HepG2 (cell line): ENCODE results near the gene SYCE1L. TPM values are rescaled to one million over a fixed set of nuclear protein-coding genes. Genes with fewer than 3 reads are reported as not detected.

Experiments used
- ARID3A ChIP-seq: IDR thresholded peaks from 2 replicates; pipeline ENCODE4 v1.6.1; 2012; ENCODE audit warnings: low read depth, low read length, improper control_type of control experiment
- CTCF ChIP-seq: sonication (generic); formaldehyde crosslinking; IDR thresholded peaks from 2 replicates; pipeline ENCODE4 v1.5.0; 2020; ENCODE audit warnings: mild to moderate bottlenecking, missing genetic modification reagents, moderate library complexity
- FOXA3 ChIP-seq: IDR thresholded peaks from 2 replicates; pipeline ENCODE4 v1.6.1; 2016; ENCODE audit warnings: missing genetic modification reagents, missing compliant biosample characterization
- KDM5A ChIP-seq: fragments of 200-600 bp; sonication (generic); IDR thresholded peaks from 2 replicates; pipeline ENCODE4 v1.7.0; 2018; ENCODE audit warnings: antibody characterized with exemption, mild to moderate bottlenecking, low read length, borderline replicate concordance
- KLF16 ChIP-seq, 2 experiments: sonication (generic) in 1 of 2; formaldehyde crosslinking in 1 of 2; IDR thresholded peaks; 2 replicates each; pipeline versions ENCODE4 v1.6.1 to v1.8.0; 2016 to 2023; ENCODE audit warnings: missing genetic modification reagents in 2 of 2, missing compliant biosample characterization in 1 of 2
- MTA1 ChIP-seq: sonication (generic); formaldehyde crosslinking; IDR thresholded peaks from 2 replicates; pipeline ENCODE4 v1.4.0; 2020; ENCODE audit warnings: missing genetic modification reagents, mild to moderate bottlenecking, borderline replicate concordance
- NFYC ChIP-seq: IDR thresholded peaks from 2 replicates; pipeline ENCODE4 v1.6.1; 2016; ENCODE audit warnings: missing genetic modification reagents, missing compliant biosample characterization
- SALL1 ChIP-seq: sonication (generic); formaldehyde crosslinking; IDR thresholded peaks from 2 replicates; pipeline ENCODE4 v1.8.0; 2022; ENCODE audit warnings: mild to moderate bottlenecking, missing genetic modification reagents
- SMAD3 ChIP-seq: sonication (generic); formaldehyde crosslinking; IDR thresholded peaks from 2 replicates; pipeline ENCODE4 v1.4.0; 2020; ENCODE audit warnings: missing genetic modification reagents
- SNAPC5 ChIP-seq: sonication (generic); formaldehyde crosslinking; IDR thresholded peaks from 2 replicates; pipeline ENCODE4 v1.8.1; 2023; ENCODE audit warnings: mild to moderate bottlenecking, missing genetic modification reagents, borderline replicate concordance
- TAF1 ChIP-seq: sonication (generic); formaldehyde crosslinking; IDR thresholded peaks from 2 replicates; pipeline ENCODE4 v1.4.0; 2020; ENCODE audit warnings: missing genetic modification reagents
- THAP7 ChIP-seq: sonication (generic); formaldehyde crosslinking; IDR thresholded peaks from 2 replicates; pipeline ENCODE4 v1.8.1; 2023; ENCODE audit warnings: mild to moderate bottlenecking, missing genetic modification reagents
- ZEB1 ChIP-seq: IDR thresholded peaks from 2 replicates; pipeline ENCODE4 v1.6.1; 2012; ENCODE audit warnings: mild to moderate bottlenecking, low read depth, inconsistent platforms; ENCODE audit not compliant: insufficient replicate concordance
- ZHX1 ChIP-seq: sonication (generic); formaldehyde crosslinking; IDR thresholded peaks from 2 replicates; pipeline ENCODE4 v1.8.1; 2022; ENCODE audit warnings: low read depth, mild to moderate bottlenecking, missing genetic modification reagents
- ZMYM2 ChIP-seq: sonication (generic); formaldehyde crosslinking; IDR thresholded peaks from 2 replicates; pipeline ENCODE4 v1.8.0; 2022; ENCODE audit warnings: mild to moderate bottlenecking, missing genetic modification reagents
- ZNF337 ChIP-seq: sonication (generic); formaldehyde crosslinking; IDR thresholded peaks from 2 replicates; pipeline ENCODE4 v1.5.1; 2020; ENCODE audit warnings: missing genetic modification reagents, low read depth, mild to moderate bottlenecking, borderline replicate concordance
- ZNF569 ChIP-seq: sonication (generic); formaldehyde crosslinking; IDR thresholded peaks from 2 replicates; pipeline ENCODE4 v1.5.0; 2020; ENCODE audit warnings: mild to moderate bottlenecking, missing genetic modification reagents, moderate library complexity, borderline replicate concordance
- ZNF619 ChIP-seq: sonication (generic); formaldehyde crosslinking; IDR thresholded peaks from 2 replicates; pipeline ENCODE4 v1.4.0; 2020; ENCODE audit warnings: mild to moderate bottlenecking, missing genetic modification reagents
- ZNF691 ChIP-seq: sonication (generic); formaldehyde crosslinking; IDR thresholded peaks from 2 replicates; pipeline ENCODE4 v1.4.0; 2020; ENCODE audit warnings: missing genetic modification reagents, low read depth, mild to moderate bottlenecking, borderline replicate concordance
- ZNF776 ChIP-seq: sonication (generic); formaldehyde crosslinking; IDR thresholded peaks from 2 replicates; pipeline ENCODE4 v1.4.0; 2020; ENCODE audit warnings: mild to moderate bottlenecking, missing genetic modification reagents
- polyA plus RNA-seq, 8 experiments: library from polyadenylated mRNA; depleted of rRNA in 3 of 8; stranded (reverse) in 7 of 8; unstranded in 1 of 8; fragments of >200 nt; fragmentation: Illumina TruSeq in 4 of 8; extraction: Trizol in 4 of 8; gene quantifications; 2 replicates each; pipeline versions ENCODE4 v1.2.1 to v1.2.3, GENCODE V29; 2011 to 2016; ENCODE audit warnings: low read depth in 4 of 8, missing spikeins in 1 of 8, mixed read lengths in 1 of 8; ENCODE audit not compliant: insufficient read depth in 1 of 8
- total RNA-seq, 5 experiments: library from RNA; depleted of rRNA; stranded (reverse); fragments of >200 nt; fragmentation: Illumina TruSeq; extraction: Trizol; gene quantifications; 2 replicates each; pipeline ENCODE4 v1.2.3, GENCODE V29; 2016; ENCODE audit warnings: low read depth in 1 of 5

SYCE1L gene
- total and polyA plus RNA-seq, 2 of the 13 experiments (the other 11 are each of a cell fraction or from before 2014, with no cell fraction given) = 0.22 TPM; not detected in 1

- no peak for TF ChIP-seq ZHX1 (CRISPR knock-in tag)
- no peak; the same call in 1 of the 2 replicates for TF ChIP-seq SNAPC5 (CRISPR knock-in tag)
- no peak; the same call in 1 of the 2 replicates for TF ChIP-seq ZNF569 (CRISPR knock-in tag)
- peak; percentile 82; the same call in 1 of the 2 replicates for TF ChIP-seq KDM5A
- TF ChIP-seq ZNF776 (CRISPR knock-in tag) = no peak
- peak in 1 of 2 experiments; percentile 61; a peak in 1 of 4 replicates for TF ChIP-seq KLF16 (CRISPR knock-in tag; IDR thresholded peaks at IDR 0.05)
- TF ChIP-seq ZNF619 (CRISPR knock-in tag) = peak; percentile 43; the same call in 1 of the 2 replicates
- TF ChIP-seq NFYC = peak; percentile 96
- no peak; the same call in 1 of the 2 replicates for TF ChIP-seq SMAD3 (CRISPR knock-in tag)
- no peak for TF ChIP-seq ZNF691
- TF ChIP-seq MTA1 = no peak
- no peak for TF ChIP-seq CTCF (CRISPR knock-in tag)
- peak; percentile 62; the same call in 1 of the 2 replicates for TF ChIP-seq FOXA3 (CRISPR knock-in tag)
- TF ChIP-seq TAF1 (CRISPR knock-in tag) = peak; percentile 88
- TF ChIP-seq ARID3A = no peak
- TF ChIP-seq ZEB1 = peak; percentile 55
- TF ChIP-seq ZNF337 (CRISPR knock-in tag) = 0 out of 2 replicates have a peak, but pooled peaks have one; percentile 72
- peak; percentile 71 for TF ChIP-seq SALL1 (CRISPR knock-in tag)
- peak; percentile 99 for TF ChIP-seq THAP7 (CRISPR knock-in tag)
- no peak for TF ChIP-seq ZMYM2 (CRISPR knock-in tag)
These were observed 8.5 kb upstream of the SYCE1L start, which contains the start of gene MON1B (continued) for GRCh38 chr16:77190478-77191258.
